NCI-H446 treated with DMSO at 0.1 percent for 48 hours (cell line): ENCODE measurements around the gene WDR7.
A peak's percentile ranks its signal among the peaks of the same experiment; 100 is the strongest.

Experiments used
- DNase-seq: peaks from one replicate; lab custom pipeline; 2025; lab: John Stamatoyannopoulos, UW

Gene WDR7

GRCh38 chr18:56722518-56722917 lies 71.4 kb downstream of the WDR7 start:
- DNase-seq: no peak

GRCh38 chr18:56723068-56723467 lies 71.9 kb downstream of the WDR7 start:
- no peak for DNase-seq

- no peak for DNase-seq
These were observed 72.5 kb downstream of the WDR7 start for GRCh38 chr18:56723706-56724105.

GRCh38 chr18:56726906-56727305 lies 75.7 kb downstream of the WDR7 start:
- DNase-seq: no peak

- no peak for DNase-seq
These were observed 76.2 kb downstream of the WDR7 start for GRCh38 chr18:56727399-56727798.

- DNase-seq: no peak
These were observed 77.6 kb downstream of the WDR7 start for GRCh38 chr18:56728741-56729140.

GRCh38 chr18:56738184-56738583 lies 87.0 kb downstream of the WDR7 start:
- no peak for DNase-seq

- DNase-seq: no peak
These were observed 88.6 kb downstream of the WDR7 start for GRCh38 chr18:56739731-56740130.

GRCh38 chr18:56740645-56741044 lies 89.5 kb downstream of the WDR7 start:
- no peak for DNase-seq

GRCh38 chr18:56741685-56742084 lies 90.5 kb downstream of the WDR7 start:
- DNase-seq: no peak

GRCh38 chr18:56743115-56743514 lies 92.0 kb downstream of the WDR7 start:
- no peak for DNase-seq

GRCh38 chr18:56747032-56747658 lies 96.0 kb downstream of the WDR7 start:
- no peak for DNase-seq

- no peak for DNase-seq
These were observed 96.7 kb downstream of the WDR7 start for GRCh38 chr18:56747857-56748256.

- DNase-seq: peak; percentile 19
These were observed 97.6 kb downstream of the WDR7 start for GRCh38 chr18:56748698-56749268.

- peak; percentile 42 for DNase-seq
These were observed 105.8 kb downstream of the WDR7 start for GRCh38 chr18:56756966-56757365.

GRCh38 chr18:56770097-56770496 lies 118.9 kb downstream of the WDR7 start:
- no peak for DNase-seq

GRCh38 chr18:56770873-56771272 lies 119.7 kb downstream of the WDR7 start:
- no peak for DNase-seq

GRCh38 chr18:56775701-56776100 lies 124.5 kb downstream of the WDR7 start:
- no peak for DNase-seq

- DNase-seq: no peak
These were observed 136.2 kb downstream of the WDR7 start for GRCh38 chr18:56787390-56787789.

- no peak for DNase-seq
These were observed 138.1 kb downstream of the WDR7 start for GRCh38 chr18:56789004-56789888.

- no peak for DNase-seq
These were observed 138.7 kb downstream of the WDR7 start for GRCh38 chr18:56789889-56790180.

- DNase-seq: no peak
These were observed 144.2 kb downstream of the WDR7 start for GRCh38 chr18:56795381-56795780.

- DNase-seq: no peak
These were observed 148.6 kb downstream of the WDR7 start for GRCh38 chr18:56799756-56800155.
